Measurements from ENCODE around the gene RTBDN. TPM values are rescaled to one million over a fixed set of nuclear protein-coding genes. Genes with fewer than 3 reads are reported as not detected.
A peak's percentile ranks its signal among the peaks of the same experiment; 100 is the strongest.

RTBDN gene
- total RNA-seq, 1 experiment from 2014 or later: 25.1 TPM

GRCh38 chr19:12789904-12790619, 44.3 kb downstream of the RTBDN start:
- TF ChIP-seq TCF7L2 (IDR thresholded peaks at IDR 0.05; ENCODE audit: borderline replicate concordance, extremely low read depth, insufficient read depth, insufficient read length) (peak; percentile 73), MAX (IDR thresholded peaks at IDR 0.05) (no peak), POLR2AphosphoS5 (IDR thresholded peaks at IDR 0.05; ENCODE audit: low read depth, low read length) (peak; percentile 53)
- peaks cover 64 to 92% of the 10 kb centered on the region in 2 experiments for H3K4me1 ChIP-seq (ENCODE audit: control insufficient read depth in 1 of 2, insufficient read depth in 2 of 2, low read length in 2 of 2)
- peak overlapping the region; percentile 96 for H3K27ac ChIP-seq (ENCODE audit: low read depth, low read length)
- H2AFZ ChIP-seq (ENCODE audit: low read depth, low read length, poor library complexity, severe bottlenecking): no peak overlapping the region
- H3K9me2 ChIP-seq (ENCODE audit: insufficient read depth): no peaks in the 10 kb centered on the region
- no TSS peak for BruUV-seq (replicated peaks)
- ChIA-PET CTCF (interaction anchor here (7.4 kb wide), 1 partner anchor 14 kb away, joined by 88 read pairs; the partner anchor contains the start of gene HOOK2), POLR2A (interaction anchor here (3.4 to 6.7 kb wide), 2 partner anchors 14 to 68 kb away, joined by 32 to 172 read pairs; partner anchors contain the start of genes HOOK2 and TNPO2), RAD21 (ENCODE audit: low non-redundant PET in 1 of 2, low total read pairs in 2 of 2, uncharacterized antibody in 2 of 2, unreplicated experiment in 2 of 2) (no interaction called here)
- DNase-seq (ENCODE audit: low read depth, low spot score) (peak; percentile 89), ATAC-seq (peak; percentile 52)
- H3K36me3 ChIP-seq (ENCODE audit: control insufficient read depth in 1 of 2, insufficient read depth in 2 of 2, low read length in 2 of 2): no peaks in the 10 kb centered on the region
- peak overlapping the region; percentile 99 for H3K4me2 ChIP-seq (ENCODE audit: low read length)
- peaks cover 19% of the 10 kb centered on the region for H3K79me2 ChIP-seq (ENCODE audit: insufficient read depth, low read length)
- no peaks in the 10 kb centered on the region for H4K20me1 ChIP-seq (ENCODE audit: insufficient read depth)
- no peaks in the 10 kb centered on the region for H3K9me3 ChIP-seq (ENCODE audit: control insufficient read depth in 1 of 2, insufficient read depth in 1 of 2, low read depth in 1 of 2, low read length in 2 of 2)
- no peaks in the 10 kb centered on the region for H3K27me3 ChIP-seq (ENCODE audit: insufficient read depth, low read length)
- H3K9ac ChIP-seq (ENCODE audit: low read length): peak overlapping the region; percentile 93
- H3K4me3 ChIP-seq (replicated peaks in 1 of 2; ENCODE audit: low read depth in 1 of 2, low read length in 2 of 2): peak overlapping the region; percentile 77 to 84
- intact Hi-C loops (cut with micrococcal nuclease): no loop called here

GRCh38 chr19:12789098-12789903, 45.1 kb downstream of the RTBDN start:
- Histone ChIP-seq H3K27me3 (ENCODE audit: insufficient read depth, low read length) (no peaks in the 10 kb centered on the region), H3K9me3 (ENCODE audit: control insufficient read depth in 1 of 2, insufficient read depth in 1 of 2, low read depth in 1 of 2, low read length in 2 of 2) (no peaks in the 10 kb centered on the region), H3K4me2 (ENCODE audit: low read length) (peak overlapping the region; percentile 99), H4K20me1 (ENCODE audit: insufficient read depth) (no peaks in the 10 kb centered on the region), H3K9me2 (ENCODE audit: insufficient read depth) (no peaks in the 10 kb centered on the region), H2AFZ (ENCODE audit: low read depth, low read length, poor library complexity, severe bottlenecking) (no peak overlapping the region), H3K4me1 (ENCODE audit: control insufficient read depth in 1 of 2, insufficient read depth in 2 of 2, low read length in 2 of 2) (peaks cover 63 to 92% of the 10 kb centered on the region in 2 experiments), H3K9ac (ENCODE audit: low read length) (peak overlapping the region; percentile 93), H3K4me3 (replicated peaks in 1 of 2; ENCODE audit: low read depth in 1 of 2, low read length in 2 of 2) (peak overlapping the region; percentile 77 to 84), H3K79me2 (ENCODE audit: insufficient read depth, low read length) (peaks cover 19% of the 10 kb centered on the region), H3K36me3 (ENCODE audit: control insufficient read depth in 1 of 2, insufficient read depth in 2 of 2, low read length in 2 of 2) (no peaks in the 10 kb centered on the region), H3K27ac (ENCODE audit: low read depth, low read length) (peak overlapping the region; percentile 96)
- ChIA-PET POLR2A (interaction anchor here (1.5 kb wide), 1 partner anchor 865 kb away, joined by 3 read pairs; the partner anchor contains the start of gene ZNF700), RAD21 (ENCODE audit: low non-redundant PET in 1 of 2, low total read pairs in 2 of 2, uncharacterized antibody in 2 of 2, unreplicated experiment in 2 of 2) (interaction anchor here in 1 of 2 experiments (1.2 kb wide), 1 partner anchor 10 kb away, joined by 4 read pairs; no protein-coding TSS in a partner anchor), CTCF (interaction anchor here (1.8 to 7.4 kb wide), 2 partner anchors 13 to 23 kb away, joined by 9 to 88 read pairs; partner anchors contain the start of gene HOOK2)
- ATAC-seq (peak; percentile 3), DNase-seq (ENCODE audit: low read depth, low spot score) (no peak)
- no TSS peak for BruUV-seq (replicated peaks)
- TF ChIP-seq ZFX (IDR thresholded peaks at IDR 0.05) (peak; percentile 61), CEBPB (IDR thresholded peaks at IDR 0.05; ENCODE audit: low read depth) (no peak)
- intact Hi-C loops (cut with micrococcal nuclease): no loop called here

Measured in HCT116 (cell line).